ENCODE measurements around the gene LRRC8B.

DNA sequence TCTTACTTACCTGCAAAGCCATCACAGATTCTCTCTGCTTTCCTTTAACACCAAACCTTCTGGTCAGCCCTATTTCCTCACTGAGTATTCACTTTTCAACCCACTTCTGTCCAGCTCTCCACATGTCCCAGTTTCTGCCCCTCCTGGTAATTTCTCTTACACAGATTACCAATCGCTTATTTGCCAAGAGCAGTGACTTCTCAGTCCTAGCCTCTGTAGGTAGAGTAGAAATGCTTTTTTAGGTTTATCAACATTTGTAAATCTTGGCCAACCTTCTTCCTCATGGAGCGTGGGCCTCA lies 74.7 kb downstream of the LRRC8B start:
- no peak; the same call in none of the 2 replicates for TF ChIP-seq CTCF (IDR thresholded peaks at IDR 0.05)
- no peak for TF ChIP-seq MXI1 (IDR thresholded peaks at IDR 0.05; ENCODE audit: low read depth, low read length)
- no peak for TF ChIP-seq POLR2AphosphoS5 (IDR thresholded peaks at IDR 0.05; ENCODE audit: low read depth, low read length)
- TF ChIP-seq RAD21 (IDR thresholded peaks at IDR 0.05; ENCODE audit: low read length): no peak
- no peak for TF ChIP-seq TAF1 (IDR thresholded peaks at IDR 0.05; ENCODE audit: borderline replicate concordance, low read depth, low read length)
- TF ChIP-seq RFX5 (IDR thresholded peaks at IDR 0.05; ENCODE audit: low read length): no peak
- TF ChIP-seq GATA2 (CRISPR knock-in tag; IDR thresholded peaks at IDR 0.05): no peak
- TF ChIP-seq EP300 (IDR thresholded peaks at IDR 0.05; ENCODE audit: borderline replicate concordance in 1 of 2, low read depth in 1 of 2, low read length in 1 of 2): no peak
- TF ChIP-seq RXRA (IDR thresholded peaks at IDR 0.05; ENCODE audit: borderline replicate concordance, low read depth): no peak
- no peak for TF ChIP-seq RCOR1 (IDR thresholded peaks at IDR 0.05; ENCODE audit: low read length)
- no peak for TF ChIP-seq CHD2 (IDR thresholded peaks at IDR 0.05; ENCODE audit: low read length, partially characterized antibody)
- no peak for TF ChIP-seq EZH2phosphoT487 (IDR thresholded peaks at IDR 0.05; ENCODE audit: borderline replicate concordance, low read depth)
- TF ChIP-seq SMC3 (IDR thresholded peaks at IDR 0.05; ENCODE audit: low read depth, low read length): no peak
- TF ChIP-seq TEAD4 (IDR thresholded peaks at IDR 0.05; ENCODE audit: borderline replicate concordance, insufficient read depth): no peak
